ENCODE measurements around the gene PNRC1. TPM values are rescaled to one million over a fixed set of nuclear protein-coding genes. Genes with fewer than 3 reads are reported as not detected.

PNRC1 gene
- total RNA-seq (2022; extraction: Qiagen RNA extraction; ENCODE audit: low read depth), result 8.9 to 23.5 TPM (median 22.3 TPM) in 5 replicates

GRCh38 chr6:89080281-89081128 is at the start of gene PNRC1:
PNRC1 (plus strand) TSS chr6:89080751; CDS start chr6:89080895, 144 bp downstream.

GRCh38 chr6:89117211-89118108 is 36.9 kb downstream of the PNRC1 start, which contains the start of gene SRSF12:
SRSF12 (minus strand) TSS chr6:89118071; CDS start chr6:89117887, 184 bp downstream.

Other genes with a start within 250 kb of the PNRC1 start
- gene RNGTT, start 117.1 kb upstream of the PNRC1 start, total RNA-seq (2022; extraction: Qiagen RNA extraction; ENCODE audit: low read depth), result 5.6 to 10.2 TPM (median 8.7 TPM) in 5 replicates
- 0.35 to 1.2 TPM (median 1.0 TPM) in 5 replicates for gene SRSF12, start 37.3 kb downstream of the PNRC1 start, total RNA-seq (2022; extraction: Qiagen RNA extraction; ENCODE audit: low read depth)
- gene PM20D2, start 65.3 kb downstream of the PNRC1 start, total RNA-seq (2022; extraction: Qiagen RNA extraction; ENCODE audit: low read depth), result 5.7 to 13.9 TPM (median 13.3 TPM) in 5 replicates
- gene GABRR1, start 136.6 kb downstream of the PNRC1 start, total RNA-seq (2022; extraction: Qiagen RNA extraction; ENCODE audit: low read depth), result not detected in 5 replicates
- gene GABRR2, start 234.5 kb downstream of the PNRC1 start, total RNA-seq (2022; extraction: Qiagen RNA extraction; ENCODE audit: low read depth), result not detected in 5 replicates